HFF-Myc (cell line): ENCODE measurements around the gene WWOX.
"Not testable (repeated sequence)": the region's sequence is repeated elsewhere in the genome, so short reads cannot be mapped to it uniquely, and the experiment has no call there.

ENCODE experiments used
- DNase-seq: peaks from one replicate; pipeline ENCODE4 v3.0.0-alpha.2; 2011; ENCODE audit warnings: low read depth; ENCODE audit errors: extremely low read depth
- H3K4me3 ChIP-seq: replicated peaks from 2 replicates; pipeline ENCODE4 v1.5.1; 2011; ENCODE audit warnings: low read depth, mild to moderate bottlenecking, control low read depth, low read length
- CTCF ChIP-seq: IDR thresholded peaks from 2 replicates; pipeline ENCODE4 v1.5.1; 2012; ENCODE audit warnings: mild to moderate bottlenecking, low read depth, low read length, control low read depth; ENCODE audit errors: missing control alignments

Gene WWOX

GRCh38 chr16:78594191-78594590, 494.7 kb downstream of the WWOX start:
- DNase-seq = no peak
- no peak for TF ChIP-seq CTCF
- no peak overlapping the region for H3K4me3 ChIP-seq

DNA sequence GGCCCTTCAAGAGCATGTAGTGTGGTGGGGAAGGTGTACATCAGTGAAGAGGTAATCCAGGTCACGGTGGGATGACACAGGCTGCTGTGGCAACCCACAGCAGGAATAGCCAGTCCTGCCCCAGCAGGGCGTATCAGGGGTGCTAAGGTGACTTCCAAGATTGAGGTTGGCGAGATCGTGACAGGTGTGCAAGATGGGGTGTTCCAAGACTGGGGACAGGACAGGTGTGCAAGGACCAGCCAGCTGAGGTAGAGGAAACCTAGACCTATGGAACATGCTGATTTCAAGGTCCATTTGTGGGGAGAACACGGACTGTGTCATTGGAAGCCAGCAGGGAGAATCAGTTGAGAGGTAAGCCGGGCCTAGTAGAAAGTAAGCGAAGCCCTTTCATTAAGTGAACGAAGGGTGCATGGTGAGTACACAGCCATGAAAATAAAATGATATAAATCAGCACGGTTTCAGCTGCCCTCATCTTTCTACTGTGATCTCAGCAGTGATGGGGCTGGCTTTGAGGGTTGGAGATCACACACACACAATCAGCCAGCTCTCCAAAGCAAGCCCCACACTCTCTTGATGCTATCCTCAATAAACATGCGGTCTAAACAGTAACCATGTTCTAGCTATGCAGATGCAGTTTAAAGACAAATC, 497.0 kb downstream of the WWOX start:
- no peak for DNase-seq
- no peak for TF ChIP-seq CTCF

GRCh38 chr16:78596996-78597422, 497.6 kb downstream of the WWOX start:
- TF ChIP-seq CTCF = no peak
- no peak for DNase-seq
- H3K4me3 ChIP-seq = no peak overlapping the region

More for the DNA sequence above, 497.0 kb downstream of the WWOX start:
- H3K4me3 ChIP-seq = no peak overlapping the region

- no peak for DNase-seq
- no peak for TF ChIP-seq CTCF
- H3K4me3 ChIP-seq = no peak overlapping the region
Measured at GRCh38 chr16:78597809-78598570, 498.5 kb downstream of the WWOX start.

GRCh38 chr16:78599271-78599670, 499.8 kb downstream of the WWOX start:
- TF ChIP-seq CTCF = no peak
- H3K4me3 ChIP-seq = no peak overlapping the region
- no peak for DNase-seq

- not testable (repeated sequence) for DNase-seq, H3K4me3 ChIP-seq
Measured at GRCh38 chr16:78604423-78605062, 505.1 kb downstream of the WWOX start.

GRCh38 chr16:78605548-78606101, 506.2 kb downstream of the WWOX start:
- no peak overlapping the region for H3K4me3 ChIP-seq
- no peak for DNase-seq
- no peak for TF ChIP-seq CTCF
